ENCODE data around the gene RHBDD2. TPM values are rescaled to one million over a fixed set of nuclear protein-coding genes. Genes with fewer than 3 reads are reported as not detected.
A peak's percentile ranks its signal among the peaks of the same experiment; 100 is the strongest.
"Not testable (repeated sequence)": the region's sequence is repeated elsewhere in the genome, so short reads cannot be mapped to it uniquely, and the experiment has no call there.

Gene RHBDD2
- total RNA-seq, 1 donor from 2014 or later = 27.1 TPM

- peak; percentile 16 for DNase-seq
These were observed 12.1 kb upstream of the RHBDD2 start for GRCh38 chr7:75866489-75867389.

DNA sequence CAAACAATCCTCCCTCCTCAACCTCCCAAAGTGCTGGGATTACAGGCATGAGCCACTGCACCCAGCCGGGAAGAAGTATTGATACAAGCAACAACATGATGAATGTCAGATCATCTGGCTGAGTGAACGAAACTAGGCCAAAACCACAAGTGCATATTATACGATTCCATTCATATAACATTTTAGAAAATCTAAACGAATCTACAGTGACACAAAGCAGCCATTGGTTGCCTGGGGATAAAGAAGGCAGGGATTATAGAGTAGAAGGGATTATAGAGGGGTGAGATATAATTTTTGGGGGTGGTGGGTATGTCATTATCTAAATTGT is 11.5 kb upstream of the RHBDD2 start:
- no peak for DNase-seq

DNA sequence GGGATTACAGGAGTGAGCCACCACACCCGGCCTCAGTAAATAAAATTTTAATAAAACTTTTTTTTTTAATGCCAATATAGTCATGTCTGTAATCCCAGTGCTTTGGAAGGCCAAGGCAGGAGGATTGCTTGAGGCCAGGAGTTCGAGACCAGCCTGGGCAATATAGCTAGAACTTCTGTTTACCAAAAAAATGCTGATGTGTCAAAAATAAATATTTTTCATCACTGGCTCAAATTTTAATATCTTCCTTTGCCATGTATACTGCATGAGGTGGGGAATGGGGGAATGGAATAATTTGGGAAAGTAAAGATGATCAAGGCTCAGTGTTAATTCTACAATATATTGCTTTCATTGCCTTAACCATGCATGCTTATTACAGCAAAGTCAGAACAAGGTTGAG is 10.7 kb upstream of the RHBDD2 start:
- no peak for DNase-seq

DNA sequence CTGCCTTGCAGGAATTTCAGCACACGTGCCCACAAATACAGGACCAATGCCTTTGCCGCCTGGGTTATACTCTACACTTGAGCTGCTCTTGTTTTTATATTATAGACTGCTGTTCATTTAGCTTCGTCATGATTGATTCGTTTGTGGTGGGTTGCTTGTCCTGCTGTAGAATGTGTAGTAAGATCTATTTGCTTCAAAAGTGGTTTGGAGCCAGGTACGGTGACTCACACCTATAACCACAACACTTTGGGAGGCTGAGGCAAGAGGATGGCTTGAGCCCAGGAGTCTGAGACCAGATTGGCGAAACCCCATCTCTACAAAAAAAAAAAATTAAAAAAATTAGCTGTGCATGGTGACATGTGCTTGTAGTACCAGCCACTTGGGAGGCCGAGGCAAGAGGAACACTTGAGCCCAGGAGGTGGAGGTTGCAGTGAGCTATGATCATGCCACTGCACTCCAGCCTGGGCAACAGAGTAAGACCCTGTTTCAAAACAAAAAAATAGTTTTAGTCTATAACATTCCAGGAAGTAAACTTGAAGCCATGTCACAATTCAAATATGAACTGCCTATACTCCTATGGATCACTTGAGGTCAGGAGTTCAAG is 9.0 kb upstream of the RHBDD2 start:
- no peak for DNase-seq

GRCh38 chr7:75870557-75871161 is 8.2 kb upstream of the RHBDD2 start:
- DNase-seq = no peak

DNA sequence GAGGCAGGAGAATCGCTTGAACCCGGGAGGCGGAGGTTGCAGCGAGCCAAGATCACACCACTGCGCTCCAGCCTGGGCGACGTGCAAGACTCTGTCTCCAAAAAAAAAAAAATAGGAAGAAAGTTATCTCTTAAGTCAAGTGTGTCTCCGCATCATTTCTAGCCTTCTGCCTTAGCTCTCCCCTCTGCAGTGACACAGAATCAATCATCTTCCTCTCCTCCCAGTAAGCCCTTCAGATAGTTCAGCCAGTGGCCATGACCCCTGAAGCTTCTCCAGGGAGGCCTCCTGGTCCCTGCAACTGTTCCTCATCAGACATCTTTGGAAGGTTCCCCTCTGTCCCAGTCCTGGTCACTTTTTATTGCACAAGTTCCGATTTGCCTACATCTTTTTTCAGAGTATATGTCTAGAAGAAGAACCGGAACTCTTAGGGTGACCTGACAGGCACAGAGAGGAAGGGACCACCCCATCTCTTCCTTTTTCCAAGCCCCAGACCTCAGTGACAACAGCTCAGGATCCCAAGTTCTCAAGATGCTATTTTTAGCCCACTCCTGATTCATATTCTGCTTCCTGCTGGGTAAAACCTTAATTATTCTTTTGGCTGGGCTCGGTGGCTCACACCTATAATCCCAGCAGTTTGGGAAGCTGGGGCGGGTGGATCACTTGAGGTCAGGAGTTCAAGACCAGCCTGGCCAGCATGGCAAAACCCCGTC is 6.6 kb upstream of the RHBDD2 start:
- DNase-seq = no peak

DNA sequence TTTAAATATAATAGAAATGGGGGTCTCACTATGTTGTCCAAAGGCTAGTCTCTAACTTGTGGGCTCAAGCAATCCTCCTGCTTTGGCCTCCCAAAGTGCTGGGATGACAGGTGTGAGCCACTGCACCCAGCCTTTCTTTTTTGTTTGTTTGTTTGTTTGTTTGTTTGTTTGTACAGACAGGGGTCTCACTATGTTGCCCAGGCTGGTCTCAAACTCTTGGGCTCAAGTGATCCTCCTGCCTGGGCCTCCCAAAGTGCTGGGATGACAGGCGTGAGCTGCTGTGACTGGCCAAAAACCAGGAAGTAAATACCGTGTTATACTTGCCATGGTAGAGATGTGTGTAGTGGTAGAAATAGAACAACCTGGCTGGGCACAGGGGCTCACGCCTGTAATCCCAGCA is 4.7 kb upstream of the RHBDD2 start:
- not testable (repeated sequence) for DNase-seq

DNA sequence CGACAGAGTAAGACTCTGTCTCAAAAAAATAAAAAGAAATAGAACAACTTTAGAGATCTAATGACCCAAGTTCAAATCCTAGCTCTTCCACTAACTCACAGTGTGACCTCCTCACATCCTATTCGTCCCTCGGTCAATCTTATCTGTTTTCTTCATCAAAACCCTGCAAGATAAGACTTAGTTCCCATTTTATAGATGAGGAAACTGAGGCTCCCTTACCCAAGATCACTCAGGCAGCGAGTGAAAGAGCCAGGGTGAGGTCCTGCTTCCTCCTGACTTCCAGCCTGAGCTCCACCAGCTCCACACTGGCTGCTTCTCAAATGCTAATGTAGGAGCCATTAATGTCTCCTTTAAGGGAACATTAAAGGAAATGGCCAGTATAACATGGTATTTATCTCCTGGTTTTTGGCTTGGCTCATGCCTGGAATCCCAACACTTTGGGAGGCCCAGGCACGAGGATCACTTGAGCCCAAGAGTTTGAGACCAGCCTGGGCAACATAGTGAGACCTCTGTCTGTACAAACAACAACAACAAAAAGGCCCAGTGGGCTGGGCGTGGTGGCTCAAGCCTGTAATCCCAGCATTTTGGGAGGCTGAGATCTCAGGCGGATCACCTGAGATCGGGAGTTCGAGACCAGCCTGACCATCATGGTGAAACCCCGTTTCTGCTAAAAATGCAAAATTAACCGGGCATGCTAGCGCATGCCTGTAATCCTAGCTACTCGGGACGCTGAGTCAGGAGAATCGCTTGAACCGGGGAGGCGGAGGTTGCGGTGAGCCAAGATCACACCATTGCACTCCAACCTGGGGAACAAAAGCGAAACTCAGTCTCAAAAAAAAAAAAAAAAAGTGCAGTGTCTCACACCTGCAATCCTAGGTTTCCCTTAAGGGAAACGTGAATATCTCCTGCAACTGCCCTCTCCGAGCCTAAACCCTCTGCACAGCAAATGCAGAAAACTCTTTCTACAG is 3.4 kb upstream of the RHBDD2 start:
- no peak for DNase-seq

GRCh38 chr7:75876126-75876881 is 2.5 kb upstream of the RHBDD2 start:
- DNase-seq = no peak

DNA sequence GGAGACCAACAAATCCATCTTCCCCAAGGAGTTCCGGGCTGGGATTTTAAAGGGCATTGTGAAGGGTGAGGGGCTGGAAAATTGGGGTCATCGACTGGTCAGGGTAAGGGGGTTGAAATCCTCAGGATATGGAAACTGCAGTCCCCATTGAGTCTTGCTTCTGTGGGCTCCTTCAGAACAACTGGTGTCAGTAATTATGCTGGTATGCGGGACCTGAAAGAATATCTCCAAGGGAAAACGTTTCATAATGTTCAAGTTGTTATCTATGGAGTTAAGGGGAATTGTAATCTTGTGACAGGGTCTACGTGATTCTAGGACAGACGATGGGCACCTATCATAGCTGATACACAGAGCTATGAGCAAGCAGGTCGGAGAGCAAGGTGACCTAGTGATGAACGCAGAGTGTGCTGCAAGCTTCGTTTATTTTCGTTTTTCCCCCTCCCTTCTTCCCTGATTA is 494 bp upstream of the RHBDD2 start:
- no peak for DNase-seq

GRCh38 chr7:75879771-75880184 is 944 bp downstream of the RHBDD2 start:
- no peak for DNase-seq

GRCh38 chr7:75880242-75880641 is 1.4 kb downstream of the RHBDD2 start:
- no peak for DNase-seq

- no peak for DNase-seq
These were observed 2.7 kb downstream of the RHBDD2 start for GRCh38 chr7:75881436-75882095.

GRCh38 chr7:75883265-75883824 is 4.5 kb downstream of the RHBDD2 start:
- DNase-seq = not testable (repeated sequence)

GRCh38 chr7:75884476-75884875 is 5.6 kb downstream of the RHBDD2 start:
- DNase-seq = no peak

DNA sequence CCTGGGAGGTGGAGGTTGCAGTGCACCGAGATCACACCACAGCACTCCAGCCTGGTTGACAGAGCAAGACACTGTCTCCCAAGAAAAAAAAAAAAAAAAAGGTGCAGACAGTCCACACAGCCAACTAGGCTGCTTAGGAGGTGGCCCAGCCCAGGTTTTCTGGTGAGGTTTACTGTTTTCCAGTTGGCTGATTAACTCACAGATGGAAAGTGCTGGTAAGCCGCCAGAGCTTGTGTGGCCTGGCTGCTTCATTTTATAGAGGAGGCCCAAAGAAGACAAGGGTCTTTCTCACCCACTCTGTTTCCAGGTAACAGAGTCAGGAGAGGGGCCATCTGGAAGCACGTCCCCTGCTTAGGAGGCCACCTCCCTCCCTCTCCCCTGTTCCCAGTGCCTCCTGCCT is 6.2 kb downstream of the RHBDD2 start:
- no peak for DNase-seq

DNA sequence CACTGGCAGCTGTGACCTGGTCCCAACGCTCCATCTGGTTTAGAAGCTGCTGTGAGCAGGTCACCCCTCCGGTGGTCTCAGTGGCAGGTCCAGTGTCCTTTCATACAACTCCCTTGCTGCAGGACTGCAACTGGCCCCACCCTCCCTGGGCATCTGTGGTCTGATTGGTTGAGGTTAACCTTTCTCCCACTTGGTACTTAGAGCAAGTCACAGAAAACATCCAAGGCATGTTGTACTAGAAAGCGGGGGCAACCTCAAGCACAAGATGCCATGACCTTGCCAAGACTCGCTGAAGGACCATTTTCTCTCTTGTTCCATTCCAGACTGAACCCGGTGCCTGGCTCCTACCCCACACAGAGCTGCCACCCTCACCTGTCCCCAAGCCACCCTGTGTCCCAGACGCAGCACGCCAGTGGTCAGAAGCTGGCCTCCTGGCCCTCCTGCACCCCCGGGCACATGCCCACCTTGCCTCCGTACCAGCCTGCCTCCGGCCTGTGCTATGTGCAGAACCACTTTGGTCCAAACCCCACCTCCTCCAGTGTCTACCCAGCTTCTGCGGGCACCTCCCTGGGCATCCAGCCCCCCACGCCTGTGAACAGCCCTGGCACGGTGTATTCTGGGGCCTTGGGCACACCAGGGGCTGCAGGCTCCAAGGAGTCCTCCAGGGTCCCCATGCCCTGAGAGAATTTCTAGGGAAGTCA is 9.0 kb downstream of the RHBDD2 start:
- no peak for DNase-seq

GRCh38 chr7:75888464-75889222 is 9.8 kb downstream of the RHBDD2 start:
- DNase-seq = peak; percentile 75

Measured in occipital lobe (tissue), 2 donors.